ENCODE results near the gene TRNP1.

Gene TRNP1

DNA sequence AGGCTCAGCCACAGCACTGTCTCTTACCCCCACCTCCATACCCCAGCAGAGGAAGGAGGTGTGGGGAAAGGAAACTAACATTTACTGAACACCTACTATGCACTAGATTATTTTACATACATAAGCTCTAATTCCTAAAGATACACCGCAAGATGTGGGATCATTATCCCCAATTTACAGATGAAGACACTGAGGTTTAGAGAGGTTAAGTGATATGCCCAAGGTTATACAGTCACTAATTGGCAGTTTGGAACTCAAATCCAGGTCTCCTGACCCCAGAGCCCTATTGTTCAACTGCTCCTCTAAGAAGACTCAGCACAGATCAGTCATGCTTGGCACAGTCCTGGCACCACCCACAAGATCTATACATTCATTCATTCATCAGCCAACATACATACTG lies 22.9 kb downstream of the TRNP1 start:
- H3K9me3 ChIP-seq (ENCODE audit: control insufficient read depth, insufficient read depth, low read length), result no peaks in the 10 kb centered on the region
- H3K9ac ChIP-seq (ENCODE audit: low read depth, low read length), result no peak overlapping the region
- H3K36me3 ChIP-seq (ENCODE audit: insufficient read depth, low read length), result no peaks in the 10 kb centered on the region
- peaks cover 18% of the 10 kb centered on the region for H3K4me1 ChIP-seq (ENCODE audit: insufficient read depth, low read length)

DNA sequence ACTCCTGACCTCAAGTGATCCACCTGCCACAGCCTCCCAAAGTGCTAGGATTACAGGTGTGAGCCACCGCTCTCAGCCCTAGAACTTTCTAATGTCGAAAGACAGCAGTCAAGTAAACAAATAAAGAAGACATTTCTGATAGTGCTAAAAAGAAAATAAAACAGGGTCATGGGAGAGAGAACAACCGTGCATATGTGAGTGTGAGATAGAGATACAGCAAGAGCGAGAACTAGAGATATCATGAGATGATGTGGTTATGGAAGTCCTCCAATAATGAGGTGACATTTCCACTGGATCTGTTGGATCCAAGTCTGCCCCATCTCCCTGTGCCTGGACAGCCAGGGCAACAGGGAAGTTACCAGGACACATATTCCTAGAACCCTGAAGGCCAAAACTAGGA lies 23.7 kb downstream of the TRNP1 start:
- H3K4me1 ChIP-seq (ENCODE audit: insufficient read depth, low read length), result peaks cover 22% of the 10 kb centered on the region
- no peak overlapping the region for H3K9ac ChIP-seq (ENCODE audit: low read depth, low read length)
- no peaks in the 10 kb centered on the region for H3K9me3 ChIP-seq (ENCODE audit: control insufficient read depth, insufficient read depth, low read length)
- no peaks in the 10 kb centered on the region for H3K36me3 ChIP-seq (ENCODE audit: insufficient read depth, low read length)

DNA sequence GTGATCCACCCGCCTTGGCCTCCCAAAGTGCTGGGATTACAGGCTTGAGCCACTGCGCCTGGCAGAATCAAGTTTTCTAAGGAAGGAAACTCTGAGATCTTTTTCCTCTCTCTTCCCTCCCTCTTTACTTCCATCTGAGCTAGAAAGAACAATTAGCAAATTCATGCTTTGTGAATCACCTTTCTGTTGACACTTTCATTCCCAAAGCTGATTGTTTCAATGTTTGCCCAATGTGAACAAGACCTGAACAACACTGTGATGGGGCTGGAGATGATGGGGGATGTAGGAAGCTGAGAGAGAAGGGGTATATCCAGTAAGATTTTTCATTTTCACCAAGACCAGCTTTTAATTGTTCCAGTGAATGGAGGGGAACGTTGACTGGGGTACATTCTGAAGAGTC lies 24.8 kb downstream of the TRNP1 start:
- Histone ChIP-seq H3K4me1 (ENCODE audit: insufficient read depth, low read length) (peaks cover 22% of the 10 kb centered on the region), H3K9ac (ENCODE audit: low read depth, low read length) (no peak overlapping the region), H3K9me3 (ENCODE audit: control insufficient read depth, insufficient read depth, low read length) (no peaks in the 10 kb centered on the region), H3K36me3 (ENCODE audit: insufficient read depth, low read length) (no peaks in the 10 kb centered on the region)

DNA sequence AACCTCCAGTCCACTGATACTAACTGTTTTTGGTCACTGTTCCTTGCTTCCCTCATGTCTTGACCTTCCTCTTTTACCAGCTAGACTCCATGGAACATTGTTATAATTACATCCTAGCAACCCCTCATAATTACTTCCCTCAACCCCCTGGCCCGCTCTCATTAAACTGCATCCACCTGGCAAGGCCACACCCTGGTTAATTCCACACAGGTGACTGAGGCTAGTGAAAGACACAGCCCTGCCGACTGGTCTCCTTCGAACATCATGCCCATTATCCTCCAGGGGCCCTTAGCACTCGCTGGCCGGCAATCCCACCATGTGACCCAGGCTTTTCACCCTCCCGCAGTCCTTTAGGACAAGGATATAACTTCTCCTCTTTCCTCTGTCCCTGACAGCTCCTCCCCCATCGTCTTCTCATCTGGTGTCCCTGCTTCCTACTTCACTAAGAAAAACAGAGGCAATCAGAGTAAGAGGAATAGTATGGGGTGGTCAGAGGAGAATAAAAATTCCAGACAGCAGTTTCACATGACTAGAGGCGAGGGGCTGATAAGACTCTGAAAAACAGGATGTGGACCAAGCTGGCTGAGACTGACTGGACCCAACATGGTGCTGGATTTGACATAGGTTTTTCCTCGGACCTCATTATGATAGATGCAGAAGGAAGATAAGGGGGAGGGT lies 28.0 kb downstream of the TRNP1 start:
- H3K9me3 ChIP-seq (ENCODE audit: control insufficient read depth, insufficient read depth, low read length), result no peaks in the 10 kb centered on the region
- peaks cover 17% of the 10 kb centered on the region for H3K4me1 ChIP-seq (ENCODE audit: insufficient read depth, low read length)
- H3K36me3 ChIP-seq (ENCODE audit: insufficient read depth, low read length), result no peaks in the 10 kb centered on the region
- no peak overlapping the region for H3K9ac ChIP-seq (ENCODE audit: low read depth, low read length)

DNA sequence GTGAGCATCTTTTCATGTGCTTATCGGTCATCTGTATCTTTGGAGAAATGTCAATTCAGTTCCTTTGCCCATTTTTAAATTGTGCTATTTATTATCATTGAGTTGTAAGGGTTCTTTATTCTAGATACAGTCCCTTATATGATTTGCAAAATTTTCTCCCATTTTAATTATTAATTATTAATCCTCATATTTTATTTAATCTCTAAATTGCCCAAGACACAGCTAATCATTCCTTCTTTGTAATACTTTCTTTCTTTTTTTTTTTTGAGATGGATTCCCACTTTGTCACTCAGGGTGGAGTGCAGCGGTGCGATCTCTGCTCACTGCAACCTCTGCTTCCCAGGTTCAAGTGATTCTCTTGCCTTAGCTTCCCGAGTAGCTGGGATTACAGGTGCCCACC lies 32.2 kb downstream of the TRNP1 start:
- Histone ChIP-seq H3K9ac (ENCODE audit: low read depth, low read length) (no peak overlapping the region), H3K36me3 (ENCODE audit: insufficient read depth, low read length) (no peaks in the 10 kb centered on the region), H3K9me3 (ENCODE audit: control insufficient read depth, insufficient read depth, low read length) (no peaks in the 10 kb centered on the region), H3K4me1 (ENCODE audit: insufficient read depth, low read length) (peaks cover 23% of the 10 kb centered on the region)

DNA sequence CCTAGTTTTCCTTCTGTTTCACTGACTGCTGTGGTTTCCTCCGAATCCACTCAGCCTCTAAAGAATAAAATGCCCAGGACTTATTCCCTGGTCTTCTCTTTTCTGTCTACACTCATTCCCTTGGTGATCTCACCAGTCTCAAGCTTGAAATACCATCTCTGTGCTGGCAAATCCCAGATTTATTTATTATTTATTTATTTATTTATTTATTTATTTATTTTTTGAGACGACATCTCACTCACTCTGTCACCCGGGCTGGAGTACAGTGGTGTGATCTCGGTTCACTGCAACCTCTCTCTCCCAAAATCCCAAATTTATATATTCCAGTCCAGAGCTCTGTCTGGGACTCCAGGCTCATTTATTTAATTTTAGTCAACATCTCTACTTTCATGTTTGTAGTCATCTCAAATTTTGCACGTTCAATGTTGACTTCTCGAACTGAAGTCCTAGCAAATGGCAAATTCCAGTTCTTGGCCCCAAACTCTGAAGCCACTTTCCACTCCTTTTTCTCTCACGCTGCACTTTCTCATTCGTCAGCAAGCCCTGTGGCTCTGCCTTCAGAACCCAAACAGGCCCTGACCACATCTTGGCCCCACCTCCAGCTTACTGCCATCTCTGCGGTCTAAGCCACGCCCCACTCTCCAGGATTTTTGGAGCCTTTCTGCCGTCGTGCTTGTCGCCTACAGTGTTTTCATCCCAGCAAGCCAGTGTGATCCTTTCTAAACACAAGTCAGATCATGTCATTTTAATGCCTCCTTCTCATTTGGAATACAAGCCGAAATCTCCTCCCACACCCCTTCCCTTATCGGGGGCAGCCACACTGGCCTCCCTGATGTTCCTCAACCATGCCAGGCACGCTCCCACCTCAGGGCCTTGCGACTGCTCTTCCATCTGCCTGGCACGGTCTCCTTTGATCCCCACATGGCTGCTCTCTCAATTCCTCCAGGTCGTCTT lies 33.4 kb downstream of the TRNP1 start:
- H3K9me3 ChIP-seq (ENCODE audit: control insufficient read depth, insufficient read depth, low read length), result no peaks in the 10 kb centered on the region
- H3K4me1 ChIP-seq (ENCODE audit: insufficient read depth, low read length), result peaks cover 13% of the 10 kb centered on the region
- H3K36me3 ChIP-seq (ENCODE audit: insufficient read depth, low read length), result no peaks in the 10 kb centered on the region
- H3K9ac ChIP-seq (ENCODE audit: low read depth, low read length), result no peak overlapping the region

DNA sequence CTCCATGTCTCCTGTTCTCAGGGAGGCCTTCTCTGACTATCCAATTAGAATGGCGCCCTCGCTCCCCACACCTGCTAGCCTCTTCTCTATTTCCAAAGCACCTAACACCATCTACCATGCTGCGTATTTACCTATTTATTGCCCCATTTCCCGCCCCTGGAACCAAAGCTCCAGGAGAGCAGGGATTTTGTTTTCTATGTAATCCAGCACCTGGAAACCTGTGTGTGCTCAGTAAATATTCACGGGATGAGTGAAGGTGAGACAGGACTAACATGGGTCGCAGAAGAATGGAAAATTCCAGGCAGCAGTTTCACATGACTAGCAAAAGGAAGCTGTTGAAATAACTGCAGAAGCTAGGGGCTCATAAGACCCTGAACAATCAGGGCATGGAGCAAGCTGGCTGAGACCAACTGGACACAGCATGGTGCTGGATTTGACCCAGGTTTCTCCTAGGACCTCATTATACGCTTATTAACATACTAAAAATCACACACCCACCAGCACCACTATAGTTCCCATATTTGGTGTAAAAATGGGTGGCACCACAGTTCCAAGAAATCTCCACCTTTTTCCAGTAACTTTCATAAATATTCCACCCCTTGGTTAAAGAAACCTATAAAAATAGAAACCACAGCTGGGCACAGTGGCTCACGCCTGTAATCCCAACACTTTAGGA lies 34.2 kb downstream of the TRNP1 start:
- Histone ChIP-seq H3K36me3 (ENCODE audit: insufficient read depth, low read length) (no peaks in the 10 kb centered on the region), H3K4me1 (ENCODE audit: insufficient read depth, low read length) (peaks cover 19% of the 10 kb centered on the region), H3K9ac (ENCODE audit: low read depth, low read length) (no peak overlapping the region), H3K9me3 (ENCODE audit: control insufficient read depth, insufficient read depth, low read length) (no peaks in the 10 kb centered on the region)

DNA sequence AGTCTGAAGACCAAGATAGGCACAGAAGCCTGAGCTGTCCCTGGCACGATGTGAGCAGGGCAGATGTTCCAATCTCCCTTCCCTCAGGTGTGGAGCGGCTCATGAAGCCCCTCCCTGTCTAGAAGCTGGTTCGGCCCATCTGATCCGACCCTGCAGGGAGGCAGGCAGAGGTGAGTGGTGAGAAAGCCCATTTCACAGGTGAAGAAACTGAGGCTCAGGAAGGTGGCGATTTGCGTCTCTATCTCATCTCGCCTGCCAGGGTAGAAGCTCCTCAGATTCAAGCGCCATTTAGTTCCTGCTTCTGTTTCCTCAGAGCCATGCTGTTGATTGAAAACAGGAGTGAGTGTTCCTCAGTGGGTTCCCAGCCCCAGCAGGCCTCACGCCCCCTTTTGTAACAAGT lies 36.0 kb downstream of the TRNP1 start:
- Histone ChIP-seq H3K9me3 (ENCODE audit: control insufficient read depth, insufficient read depth, low read length) (no peaks in the 10 kb centered on the region), H3K36me3 (ENCODE audit: insufficient read depth, low read length) (no peaks in the 10 kb centered on the region), H3K4me1 (ENCODE audit: insufficient read depth, low read length) (peaks cover 25% of the 10 kb centered on the region), H3K9ac (ENCODE audit: low read depth, low read length) (no peak overlapping the region)

DNA sequence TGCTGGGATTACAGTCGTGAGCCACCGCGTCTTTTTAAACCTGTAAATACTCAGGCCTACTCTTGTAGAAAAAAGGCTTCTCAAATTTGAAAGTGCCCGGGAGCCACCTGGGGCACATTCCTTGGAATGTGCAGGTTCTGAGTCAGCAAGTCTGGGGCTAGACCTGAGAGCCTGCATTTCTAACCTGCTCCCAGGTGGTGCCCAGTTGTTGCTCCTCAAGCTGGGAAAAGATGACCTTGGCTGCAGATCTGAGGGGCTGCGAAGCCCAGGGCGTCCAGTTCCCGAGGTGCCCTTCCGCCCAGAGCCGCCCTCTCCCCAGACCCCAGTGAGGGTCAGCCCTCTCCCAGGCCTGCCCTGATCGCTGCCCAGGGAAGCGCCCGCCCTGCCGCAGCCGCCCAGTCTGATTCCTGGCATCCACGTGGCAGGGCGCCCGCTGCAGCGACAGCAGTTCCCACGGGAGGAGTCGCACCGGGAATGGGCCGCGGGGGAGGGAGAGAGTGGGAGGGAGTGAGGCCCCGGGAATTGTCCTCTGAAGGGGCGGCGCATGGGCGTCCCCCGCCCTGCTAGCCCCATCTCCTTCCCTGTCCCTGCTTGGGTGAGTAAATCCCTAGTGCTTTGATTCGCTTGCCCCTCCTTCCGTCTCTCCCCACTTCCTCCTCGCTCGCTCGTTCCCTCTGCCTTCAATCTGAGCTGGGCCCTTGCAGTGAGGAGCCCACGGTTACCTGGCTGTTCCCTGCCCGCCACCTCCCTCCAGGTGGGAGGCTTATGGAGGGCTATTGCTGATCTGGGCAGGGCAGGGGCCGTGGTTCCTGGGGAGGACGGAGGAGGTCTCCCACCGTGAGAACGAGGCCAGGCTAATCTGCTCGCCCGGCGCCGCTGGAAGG lies 38.0 kb downstream of the TRNP1 start:
- peak overlapping the region; percentile 43 for H3K9ac ChIP-seq (ENCODE audit: low read depth, low read length)
- no peaks in the 10 kb centered on the region for H3K36me3 ChIP-seq (ENCODE audit: insufficient read depth, low read length)
- H3K4me1 ChIP-seq (ENCODE audit: insufficient read depth, low read length), result peaks cover 25% of the 10 kb centered on the region
- H3K9me3 ChIP-seq (ENCODE audit: control insufficient read depth, insufficient read depth, low read length), result no peaks in the 10 kb centered on the region

DNA sequence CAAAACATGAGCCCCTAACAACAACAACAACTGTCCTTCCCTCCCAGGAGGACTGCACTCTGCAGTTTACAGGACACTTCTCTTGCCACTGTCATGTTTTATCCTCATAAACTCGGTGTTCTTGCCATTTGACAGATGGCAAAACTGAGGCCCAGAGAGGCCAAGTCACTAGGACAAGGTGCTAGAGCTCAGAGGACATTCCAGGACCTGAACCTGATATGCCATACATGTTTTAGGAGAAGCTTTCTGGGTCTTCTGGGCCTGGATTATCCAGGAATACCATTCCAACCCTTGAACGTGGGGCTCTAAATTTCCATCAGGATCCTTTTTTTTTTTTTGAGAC lies 38.6 kb downstream of the TRNP1 start:
- no peaks in the 10 kb centered on the region for H3K36me3 ChIP-seq (ENCODE audit: insufficient read depth, low read length)
- H3K9me3 ChIP-seq (ENCODE audit: control insufficient read depth, insufficient read depth, low read length), result no peaks in the 10 kb centered on the region
- H3K9ac ChIP-seq (ENCODE audit: low read depth, low read length), result peak overlapping the region; percentile 43; the same call in 1 of the 2 replicates
- H3K4me1 ChIP-seq (ENCODE audit: insufficient read depth, low read length), result peaks cover 22% of the 10 kb centered on the region

DNA sequence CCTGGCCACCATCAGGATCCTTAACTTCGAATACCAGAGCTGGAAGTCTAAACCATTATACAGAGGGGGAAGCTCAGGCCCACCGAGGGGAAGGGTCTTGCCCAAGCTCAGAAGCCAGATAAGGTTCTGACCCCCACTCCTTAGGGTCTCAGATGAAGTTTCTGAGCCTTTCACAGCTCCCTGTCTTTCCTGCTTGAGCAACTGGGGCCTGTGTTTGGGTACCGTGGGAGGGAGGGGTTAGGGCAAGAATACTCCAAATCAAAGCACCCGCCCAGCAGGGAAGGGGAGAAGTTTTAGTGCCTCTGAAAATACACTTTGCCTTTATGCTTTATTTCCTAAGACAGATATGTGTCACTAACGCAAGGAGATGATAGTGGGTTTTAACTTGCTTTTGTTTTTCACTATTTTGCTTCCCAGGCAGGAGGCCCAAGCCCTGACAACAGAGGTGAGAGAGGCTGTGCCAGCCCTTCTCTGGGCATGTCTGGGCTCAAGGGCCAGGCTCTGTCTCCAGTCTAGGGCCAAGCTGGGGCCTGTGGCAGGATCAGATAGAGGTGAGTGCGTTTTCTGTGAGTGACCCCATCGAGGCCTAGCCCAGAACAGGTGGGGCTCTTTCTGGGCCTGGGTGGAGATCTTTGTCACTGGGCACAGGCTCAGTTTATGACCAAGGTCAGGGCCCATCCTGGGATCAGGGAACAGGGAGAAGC lies 39.7 kb downstream of the TRNP1 start:
- Histone ChIP-seq H3K4me1 (ENCODE audit: insufficient read depth, low read length) (peaks cover 17% of the 10 kb centered on the region), H3K36me3 (ENCODE audit: insufficient read depth, low read length) (no peaks in the 10 kb centered on the region), H3K9me3 (ENCODE audit: control insufficient read depth, insufficient read depth, low read length) (no peaks in the 10 kb centered on the region), H3K9ac (ENCODE audit: low read depth, low read length) (no peak overlapping the region)

DNA sequence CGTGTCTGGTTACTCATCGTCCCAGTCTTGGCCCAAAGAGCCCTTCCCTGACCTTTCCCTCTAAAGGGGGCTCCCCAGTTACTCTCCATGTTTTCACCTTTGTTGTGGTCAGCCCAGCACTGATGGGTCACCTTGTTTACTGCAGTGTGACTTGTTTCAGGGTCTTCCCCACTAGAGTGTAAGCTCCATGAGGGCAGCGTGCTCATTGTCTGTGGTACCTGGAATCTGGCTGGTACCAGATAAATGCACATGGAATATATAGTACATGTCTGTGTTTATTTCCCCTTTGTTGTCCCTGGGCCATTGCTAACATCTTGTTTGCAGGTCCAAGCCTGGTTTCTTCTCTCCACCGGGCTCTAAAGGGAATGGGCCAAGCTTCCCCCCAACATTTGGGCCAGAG lies 41.9 kb downstream of the TRNP1 start:
- H3K9me3 ChIP-seq (ENCODE audit: control insufficient read depth, insufficient read depth, low read length), result no peaks in the 10 kb centered on the region
- H3K9ac ChIP-seq (ENCODE audit: low read depth, low read length), result no peak overlapping the region
- H3K36me3 ChIP-seq (ENCODE audit: insufficient read depth, low read length), result no peaks in the 10 kb centered on the region
- H3K4me1 ChIP-seq (ENCODE audit: insufficient read depth, low read length), result peaks cover 24% of the 10 kb centered on the region

DNA sequence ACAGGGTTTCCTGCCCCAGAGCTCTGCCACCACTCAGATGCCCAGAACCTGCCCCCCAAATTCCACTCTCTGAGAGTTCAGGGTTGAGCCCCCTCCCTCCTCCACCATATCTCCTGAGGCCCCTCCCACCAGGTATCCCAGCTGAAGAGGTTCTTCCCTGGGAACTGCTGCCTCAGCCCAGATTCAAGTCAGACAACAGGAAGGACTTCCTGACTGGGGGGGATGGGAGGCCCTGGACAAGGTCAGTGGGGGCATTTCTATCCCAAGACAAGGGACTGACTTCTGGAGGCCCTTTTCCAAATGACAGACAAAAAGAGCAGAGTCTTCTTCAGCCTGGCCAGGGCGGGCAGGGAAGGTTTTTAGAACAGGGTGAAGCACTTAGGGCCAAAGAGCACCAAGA lies 43.2 kb downstream of the TRNP1 start:
- Histone ChIP-seq H3K9ac (ENCODE audit: low read depth, low read length) (no peak overlapping the region), H3K9me3 (ENCODE audit: control insufficient read depth, insufficient read depth, low read length) (no peaks in the 10 kb centered on the region), H3K4me1 (ENCODE audit: insufficient read depth, low read length) (peaks cover 25% of the 10 kb centered on the region), H3K36me3 (ENCODE audit: insufficient read depth, low read length) (no peaks in the 10 kb centered on the region)
